Body of pancreas (tissue), 4 donors: ENCODE measurements around the gene CAST. TPM values are rescaled to one million over a fixed set of nuclear protein-coding genes. Genes with fewer than 3 reads are reported as not detected.

Source experiments
- ATAC-seq: fragments of 150-250 bp; one replicate; pipeline ENCODE4 v1.9.1; 2016
- DNase-seq, 4 donors: peaks; one replicate each; pipeline ENCODE4 v3.0.0-alpha.2; 2019
- H3K27ac ChIP-seq, 4 donors: fragments of 200-600 bp; sonication (generic); 1 replicate in 3 of 4; 2 replicates in 1 of 4; pipeline versions ENCODE4 v1.5.1 to v1.6.1; 2016 to 2019; ENCODE audit warnings: mild to moderate bottlenecking in 1 of 4, mixed read lengths in 1 of 4, moderate library complexity in 1 of 4
- H3K27me3 ChIP-seq, 2 donors: fragments of 200-600 bp; sonication (generic); one replicate each; pipeline ENCODE4 v1.6.0; 2016; ENCODE audit warnings: mild to moderate bottlenecking in 1 of 2
- H3K36me3 ChIP-seq, 2 donors: fragments of 200-600 bp; sonication (generic); replicated peaks in 1 of 2; 2 replicates each; pipeline ENCODE4 v1.5.1; 2016; ENCODE audit warnings: low read depth in 2 of 2; ENCODE audit not compliant: insufficient read depth in 1 of 2
- H3K4me1 ChIP-seq: fragments of 200-600 bp; sonication (generic); one replicate; pipeline ENCODE4 v1.6.0; 2016
- H3K4me3 ChIP-seq, 2 donors: fragments of 200-600 bp; sonication (generic); 1 replicate in 1 of 2; 2 replicates in 1 of 2; pipeline ENCODE4 v1.5.1; 2016 to 2019
- H3K9me3 ChIP-seq, 3 donors: fragments of 200-600 bp; sonication (generic); 1 replicate in 2 of 3; 2 replicates in 1 of 3; pipeline ENCODE4 v1.5.1; 2016
- CTCF ChIP-seq, 7 experiments: fragments of 450-650 bp in 4 of 7; fragments of 200-600 bp in 3 of 7; sonication (generic) in 3 of 7; IDR thresholded peaks; one replicate each; pipeline ENCODE4 v1.5.1; 2016 to 2019; ENCODE audit warnings: antibody characterized with exemption in 7 of 7
- POLR2A ChIP-seq, 3 donors: fragments of 450-650 bp; IDR thresholded peaks; one replicate each; pipeline ENCODE4 v1.6.1; 2016; ENCODE audit warnings: antibody characterized with exemption in 3 of 3, mild to moderate bottlenecking in 2 of 3
- WGBS, 2 donors: methylation state at CpG; one replicate each; pipeline ENCODE4 v1.1.5; 2017; 5-methylcytosine and 5-hydroxymethylcytosine counted together
- intact Hi-C: fragments of 100-400 bp; cut with DNase I; formaldehyde crosslinking; loops from one replicate; pipeline ENCODE4 v1.15.1; 2023
- total RNA-seq, 2 donors: library from RNA; depleted of rRNA; stranded (reverse); fragments of >200 nt; gene quantifications; one replicate each; pipeline ENCODE4 v1.1.0, GENCODE V29; 2016

Gene CAST
- total RNA-seq, 2 donors from 2014 or later = 130 to 157 TPM

GRCh38 chr5:96642281-96642640, 19.9 kb upstream of the CAST start:
- no peak for ATAC-seq
- H3K4me1 ChIP-seq = no peaks in the 10 kb centered on the region
- no peak for DNase-seq
- intact Hi-C loops = no loop called here
- no peak overlapping the region for H3K27ac ChIP-seq
- H3K9me3 ChIP-seq = no peaks in the 10 kb centered on the region
- TF ChIP-seq CTCF (IDR thresholded peaks at IDR 0.05) = no peak
- TF ChIP-seq POLR2A (IDR thresholded peaks at IDR 0.05) = no peak
- 63 to 77% methylated on average over 2 of the region's 2 CpGs for WGBS, 2 donors
- H3K4me3 ChIP-seq = no peak overlapping the region
- no peaks in the 10 kb centered on the region for H3K27me3 ChIP-seq
- no peaks in the 10 kb centered on the region for H3K36me3 ChIP-seq

- DNase-seq = no peak
- intact Hi-C loops = no loop called here
- Histone ChIP-seq H3K27me3 (no peaks in the 10 kb centered on the region), H3K27ac (no peak overlapping the region), H3K4me1 (no peaks in the 10 kb centered on the region), H3K36me3 (no peaks in the 10 kb centered on the region), H3K9me3 (no peaks in the 10 kb centered on the region), H3K4me3 (no peak overlapping the region)
- WGBS, 2 donors = 77 to 78% methylated on average over 7 of the region's 7 CpGs
- ATAC-seq = no peak
- TF ChIP-seq CTCF (IDR thresholded peaks at IDR 0.05) (no peak), POLR2A (IDR thresholded peaks at IDR 0.05) (no peak)
Observed at GRCh38 chr5:96645091-96645490, 17.1 kb upstream of the CAST start.

GRCh38 chr5:96648023-96648422, 14.2 kb upstream of the CAST start:
- no peaks in the 10 kb centered on the region for H3K36me3 ChIP-seq
- no peaks in the 10 kb centered on the region for H3K27me3 ChIP-seq
- DNase-seq (no peak), ATAC-seq (no peak)
- no peak overlapping the region for H3K4me3 ChIP-seq
- no peak overlapping the region for H3K27ac ChIP-seq
- H3K4me1 ChIP-seq = no peaks in the 10 kb centered on the region
- no peak for TF ChIP-seq POLR2A (IDR thresholded peaks at IDR 0.05)
- no peak for TF ChIP-seq CTCF (IDR thresholded peaks at IDR 0.05)
- H3K9me3 ChIP-seq = no peaks in the 10 kb centered on the region
- intact Hi-C loops = no loop called here

GRCh38 chr5:96648593-96648992, 13.6 kb upstream of the CAST start:
- no peak for ATAC-seq
- Histone ChIP-seq H3K27ac (no peak overlapping the region), H3K9me3 (no peaks in the 10 kb centered on the region), H3K27me3 (no peaks in the 10 kb centered on the region), H3K36me3 (no peaks in the 10 kb centered on the region), H3K4me1 (no peaks in the 10 kb centered on the region), H3K4me3 (no peak overlapping the region)
- intact Hi-C loops = no loop called here
- WGBS, 2 donors = 41 to 52% methylated on average over 4 of the region's 4 CpGs
- TF ChIP-seq CTCF (IDR thresholded peaks at IDR 0.05) (no peak), POLR2A (IDR thresholded peaks at IDR 0.05) (no peak)
- no peak for DNase-seq

- no peak for ATAC-seq
- intact Hi-C loops = no loop called here
- H3K27ac ChIP-seq = no peak overlapping the region
- H3K9me3 ChIP-seq = no peaks in the 10 kb centered on the region
- H3K4me3 ChIP-seq = no peak overlapping the region
- H3K4me1 ChIP-seq = no peaks in the 10 kb centered on the region
- TF ChIP-seq CTCF (IDR thresholded peaks at IDR 0.05) (no peak), POLR2A (IDR thresholded peaks at IDR 0.05) (no peak)
- DNase-seq = no peak
- 5 to 25% methylated on average over 3 of the region's 3 CpGs for WGBS, 2 donors
- H3K27me3 ChIP-seq = no peaks in the 10 kb centered on the region
- no peaks in the 10 kb centered on the region for H3K36me3 ChIP-seq
Observed at GRCh38 chr5:96649251-96649662, 12.9 kb upstream of the CAST start.
